ENCODE measurements around the gene NAALADL1. TPM values are rescaled to one million over a fixed set of nuclear protein-coding genes. Genes with fewer than 3 reads are reported as not detected.

Gene NAALADL1
- polyA plus RNA-seq, 3 donors: 8.7 to 13.5 (median 11.3) TPM

DNA sequence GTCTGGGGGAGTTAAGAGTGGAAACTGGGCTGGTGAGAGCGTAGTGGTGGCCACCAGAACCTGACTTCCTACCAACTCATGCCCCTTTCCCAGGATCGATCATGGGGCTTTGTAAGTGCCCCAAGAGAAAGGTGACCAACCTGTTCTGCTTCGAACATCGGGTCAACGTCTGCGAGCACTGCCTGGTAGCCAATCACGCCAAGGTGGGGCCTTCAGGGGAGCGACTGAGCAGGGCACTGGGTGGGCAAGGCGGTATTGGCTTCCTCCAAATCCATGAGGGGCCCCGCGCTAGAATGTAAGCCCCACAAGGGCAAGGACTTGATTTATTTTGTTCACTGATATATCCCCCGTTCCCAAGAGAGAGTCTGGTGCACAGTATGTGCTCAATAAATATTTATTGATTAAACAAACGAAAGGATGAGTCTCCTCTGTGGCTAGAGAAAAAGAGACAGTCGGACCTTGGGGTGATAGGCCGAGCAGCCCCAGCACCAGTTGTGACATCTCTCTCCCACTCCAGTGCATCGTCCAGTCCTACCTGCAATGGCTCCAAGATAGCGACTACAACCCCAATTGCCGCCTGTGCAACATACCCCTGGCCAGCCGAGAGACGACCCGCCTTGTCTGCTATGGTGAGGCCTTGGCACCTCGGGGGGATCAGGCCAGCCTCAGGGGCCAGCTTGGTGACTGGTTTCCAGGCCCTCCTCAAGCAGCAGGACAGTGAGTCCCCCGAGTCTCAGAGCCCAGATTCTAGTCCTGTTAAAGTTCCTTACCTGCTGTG, 26.4 kb upstream of the NAALADL1 start:
- no peak for DNase-seq

DNA sequence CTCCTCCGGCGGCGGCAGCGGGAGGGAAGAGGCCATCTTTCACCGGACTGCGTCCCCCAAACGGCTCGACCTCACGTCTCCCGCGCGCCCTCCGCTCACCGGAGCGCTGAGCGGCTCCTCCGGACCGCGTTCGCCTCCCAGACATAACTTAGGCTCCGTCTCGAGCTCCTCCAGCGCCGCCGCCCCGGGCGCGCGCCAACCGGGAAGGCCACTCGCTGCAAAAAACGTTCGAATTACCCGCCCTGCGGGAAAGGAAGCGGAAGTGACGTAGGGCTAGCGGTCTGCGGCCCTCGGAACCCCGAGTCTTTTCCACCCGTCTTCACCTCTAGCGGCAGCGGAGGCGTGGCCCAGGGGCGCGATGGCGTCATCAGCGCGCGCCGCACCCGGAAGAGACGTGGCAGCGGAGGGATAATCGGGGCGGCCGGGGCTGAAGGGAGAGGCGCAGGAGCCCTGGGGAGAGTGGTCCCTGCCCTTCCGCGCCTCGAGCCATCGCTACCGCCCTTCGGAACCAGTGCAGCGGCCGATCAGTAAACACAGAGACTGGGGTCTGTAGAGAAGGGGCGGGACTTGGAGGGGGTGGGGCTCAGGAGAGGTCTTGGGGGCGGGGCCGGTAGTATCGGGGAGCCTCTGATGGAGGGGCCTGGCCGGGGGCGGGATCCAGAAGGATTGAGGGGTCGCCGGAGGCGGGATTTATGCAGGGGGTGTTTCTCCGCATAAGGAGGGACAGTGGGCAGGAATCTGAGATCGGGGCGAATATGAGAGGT, 25.7 kb upstream of the NAALADL1 start, which contains the start of the genes CDCA5 and ZFPL1:
Gene CDCA5 (minus strand): TSS at position 207 of the 764 bp plus-strand sequence. CDS start 62 bp downstream, at position 145.
Gene ZFPL1 (plus strand): TSS at position 389 of the 764 bp plus-strand sequence. CDS start 477 bp downstream, outside the sequence.
- DNase-seq: peak; percentile 95

DNA sequence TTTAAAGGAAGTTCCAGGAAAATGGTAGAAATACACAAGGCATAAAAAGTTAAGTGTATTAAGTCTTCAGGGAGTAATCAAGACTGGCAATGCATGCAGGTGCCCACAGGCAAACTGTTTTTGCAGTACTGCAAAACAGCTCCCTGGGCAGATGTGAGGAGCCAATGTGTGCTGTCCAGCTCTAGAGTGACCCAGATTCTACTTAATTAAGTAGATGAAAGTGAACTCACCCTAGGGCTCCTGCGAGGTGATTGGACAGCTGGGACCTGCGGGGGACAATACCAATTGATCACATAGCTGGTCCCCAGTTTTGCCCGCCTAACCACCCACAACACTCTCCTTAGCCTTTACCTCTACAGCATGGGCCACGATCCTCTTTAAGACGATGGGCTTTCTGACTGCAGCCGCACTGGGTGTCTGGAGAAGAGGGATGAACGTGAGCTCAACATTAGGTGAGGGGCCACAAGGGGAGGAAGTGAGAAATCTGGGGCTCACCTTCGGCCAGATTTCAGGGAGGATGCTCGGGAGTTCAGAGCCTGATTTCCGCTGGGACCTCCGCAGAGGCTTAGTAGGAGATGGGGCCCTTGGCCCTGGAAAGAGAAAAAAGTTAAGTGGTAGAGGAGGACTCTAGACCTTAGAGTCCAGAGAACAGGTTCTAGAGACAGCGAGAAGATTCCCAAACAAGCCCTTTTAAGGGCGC, 24.9 kb upstream of the NAALADL1 start:
- DNase-seq: no peak

GRCh38 chr11:65078786-65079342, 20.5 kb upstream of the NAALADL1 start:
- DNase-seq: no peak

GRCh38 chr11:65078151-65078550, 19.8 kb upstream of the NAALADL1 start:
- no peak for DNase-seq

GRCh38 chr11:65077451-65077850, 19.1 kb upstream of the NAALADL1 start:
- DNase-seq: no peak

DNA sequence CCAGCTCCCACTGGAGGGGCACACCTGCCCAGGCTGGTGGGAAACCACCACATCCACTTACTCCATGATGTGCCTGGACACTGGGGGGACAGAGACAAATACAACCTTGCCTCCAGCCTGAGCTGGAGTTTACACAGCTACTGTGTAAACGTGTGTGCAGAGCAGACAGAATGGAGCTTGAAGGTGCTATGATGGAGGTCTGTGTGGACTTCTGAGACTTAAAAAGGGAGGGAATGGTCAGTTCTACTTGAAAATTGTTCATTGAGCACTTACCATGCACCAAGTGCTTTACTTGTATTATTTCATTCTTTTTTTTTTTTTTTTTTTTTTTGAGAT, 14.2 kb upstream of the NAALADL1 start:
- no peak for DNase-seq

- no peak for DNase-seq
Observed at GRCh38 chr11:65071907-65072630, 13.7 kb upstream of the NAALADL1 start.

GRCh38 chr11:65069217-65069616, 10.9 kb upstream of the NAALADL1 start:
- DNase-seq: no peak

DNA sequence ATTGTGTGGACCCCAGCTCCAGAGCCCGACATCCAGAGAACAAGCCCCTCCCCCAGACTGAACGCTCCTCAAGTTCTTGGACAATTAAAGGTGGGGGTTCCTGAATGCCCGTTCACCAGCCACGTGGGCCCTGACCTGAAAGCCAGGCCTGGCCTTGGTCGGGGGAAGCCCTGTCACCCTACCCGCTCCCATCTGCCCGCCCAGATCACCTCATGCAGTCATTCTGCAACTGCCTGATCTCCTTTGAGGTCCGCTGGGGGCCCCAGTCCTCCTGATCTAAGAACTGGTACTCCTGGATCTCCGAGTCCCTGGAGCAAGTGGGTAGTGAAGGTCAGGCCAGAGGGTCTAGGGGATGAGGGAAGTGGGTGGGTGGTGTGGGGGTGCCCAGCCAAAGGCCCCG, 9.1 kb upstream of the NAALADL1 start:
- DNase-seq: no peak

- no peak for DNase-seq
Observed at GRCh38 chr11:65066805-65067291, 8.5 kb upstream of the NAALADL1 start.

DNA sequence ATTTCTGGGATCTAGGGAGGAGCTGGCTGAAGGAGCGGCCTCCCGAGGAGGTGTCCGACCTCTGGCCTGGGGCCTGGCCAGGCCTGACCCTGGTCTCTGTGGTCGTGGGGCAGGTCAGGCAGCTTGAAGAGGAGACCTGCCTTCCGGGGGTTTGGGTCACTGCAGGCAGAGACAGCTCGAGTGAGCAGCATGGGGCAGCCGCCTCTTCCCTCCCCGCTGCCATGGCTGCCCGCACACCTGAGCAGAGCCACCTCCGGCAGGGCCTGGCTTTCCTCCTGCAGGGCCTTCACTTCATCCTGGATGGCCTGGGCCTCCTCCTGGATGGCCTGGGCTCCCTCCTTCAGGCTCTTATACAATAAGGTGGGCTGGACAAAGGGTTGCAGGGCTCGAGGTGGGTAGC, 8.0 kb upstream of the NAALADL1 start:
- DNase-seq: no peak

- DNase-seq: no peak
Observed at GRCh38 chr11:65065851-65066250, 7.5 kb upstream of the NAALADL1 start.

GRCh38 chr11:65064847-65065240, 6.5 kb upstream of the NAALADL1 start:
- DNase-seq: no peak

DNA sequence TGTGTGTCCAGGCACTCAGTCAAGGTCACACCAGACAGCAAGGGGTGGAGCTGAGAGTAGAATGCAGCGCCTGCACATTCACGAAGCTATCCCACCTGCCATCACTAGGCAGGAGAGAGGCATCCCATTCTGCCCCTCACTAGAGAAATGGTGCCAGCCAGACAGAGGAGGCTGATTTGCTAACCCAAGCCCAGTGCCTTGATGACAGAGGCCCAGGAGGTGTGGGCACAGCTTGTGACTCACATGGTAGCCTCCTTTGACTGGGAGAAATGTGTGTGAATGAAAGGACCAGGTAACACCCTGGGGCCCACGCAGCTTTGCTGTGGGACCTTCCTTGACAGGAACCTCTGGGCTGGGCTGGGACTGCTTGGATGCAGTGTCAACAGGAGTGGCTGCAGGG, 5.2 kb upstream of the NAALADL1 start:
- no peak for DNase-seq

- DNase-seq: no peak
Observed at GRCh38 chr11:65060913-65061408, 2.6 kb upstream of the NAALADL1 start.

GRCh38 chr11:65059959-65060824, 1.8 kb upstream of the NAALADL1 start:
- no peak for DNase-seq

GRCh38 chr11:65059523-65059922, 1.2 kb upstream of the NAALADL1 start:
- DNase-seq: no peak

- no peak for DNase-seq
Observed at GRCh38 chr11:65058012-65058411, 341 bp downstream of the NAALADL1 start.

- DNase-seq: no peak
Observed at GRCh38 chr11:65057526-65057925, 827 bp downstream of the NAALADL1 start.
